NB4 (cell line): ENCODE measurements around the gene MICU2.

ENCODE experiments used
- POLR2A ChIP-seq: IDR thresholded peaks from 2 replicates; pipeline ENCODE4 v1.6.1; 2011; ENCODE audit warnings: mild to moderate bottlenecking; ENCODE audit not compliant: insufficient read length; ENCODE audit errors: extremely low read depth
- TF ChIP-seq, protein P1 (sequence below): IDR thresholded peaks from one replicate; pipeline ENCODE4 v1.5.1; 2012; ENCODE audit warnings: low read depth, low read length

DNA sequence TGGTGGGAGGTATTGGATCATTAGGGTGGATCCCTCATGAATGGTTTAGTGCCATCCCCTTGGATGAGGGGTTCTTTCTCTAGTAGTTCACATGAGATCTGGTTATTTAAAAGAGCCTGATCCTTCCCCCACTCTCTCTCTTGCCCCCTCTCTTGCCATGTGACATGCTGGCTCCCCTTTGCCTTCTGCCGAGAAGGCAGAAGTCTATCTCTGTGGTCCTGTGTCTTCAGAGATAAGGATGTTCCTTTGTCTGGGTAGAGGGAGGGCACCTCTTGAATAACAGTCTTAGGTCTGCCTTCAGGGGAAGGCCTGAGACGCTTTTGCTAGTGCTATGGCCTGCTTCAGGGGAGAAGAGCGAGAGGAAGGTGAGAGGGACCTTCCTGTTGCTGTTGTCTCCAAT is 142.8 kb downstream of the MICU2 start:
- TF ChIP-seq, protein P1, sequence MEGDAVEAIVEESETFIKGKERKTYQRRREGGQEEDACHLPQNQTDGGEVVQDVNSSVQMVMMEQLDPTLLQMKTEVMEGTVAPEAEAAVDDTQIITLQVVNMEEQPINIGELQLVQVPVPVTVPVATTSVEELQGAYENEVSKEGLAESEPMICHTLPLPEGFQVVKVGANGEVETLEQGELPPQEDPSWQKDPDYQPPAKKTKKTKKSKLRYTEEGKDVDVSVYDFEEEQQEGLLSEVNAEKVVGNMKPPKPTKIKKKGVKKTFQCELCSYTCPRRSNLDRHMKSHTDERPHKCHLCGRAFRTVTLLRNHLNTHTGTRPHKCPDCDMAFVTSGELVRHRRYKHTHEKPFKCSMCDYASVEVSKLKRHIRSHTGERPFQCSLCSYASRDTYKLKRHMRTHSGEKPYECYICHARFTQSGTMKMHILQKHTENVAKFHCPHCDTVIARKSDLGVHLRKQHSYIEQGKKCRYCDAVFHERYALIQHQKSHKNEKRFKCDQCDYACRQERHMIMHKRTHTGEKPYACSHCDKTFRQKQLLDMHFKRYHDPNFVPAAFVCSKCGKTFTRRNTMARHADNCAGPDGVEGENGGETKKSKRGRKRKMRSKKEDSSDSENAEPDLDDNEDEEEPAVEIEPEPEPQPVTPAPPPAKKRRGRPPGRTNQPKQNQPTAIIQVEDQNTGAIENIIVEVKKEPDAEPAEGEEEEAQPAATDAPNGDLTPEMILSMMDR, result no peak
- TF ChIP-seq POLR2A, result no peak
